ENCODE measurements around the gene FARP1. TPM values are rescaled to one million over a fixed set of nuclear protein-coding genes. Genes with fewer than 3 reads are reported as not detected.

FARP1 gene
- total and polyA plus RNA-seq, 10 of the 15 experiments (the other 5 are each of a cell fraction or from before 2014, with no cell fraction given) = 0.17 to 6.9 (median 0.68) TPM

- TF ChIP-seq PRDM15 (CRISPR knock-in tag; IDR thresholded peaks at IDR 0.05) = no peak
- TF ChIP-seq ETV6 (conservative IDR thresholded peaks at IDR 0.05 in 1 of 2, IDR thresholded peaks at IDR 0.05 in 1 of 2; ENCODE audit: borderline replicate concordance in 1 of 2, low read depth in 1 of 2) = no peak
Measured at GRCh38 chr13:98295371-98295770, 152.5 kb downstream of the FARP1 start (continued).

GRCh38 chr13:98297051-98297450 lies 154.2 kb downstream of the FARP1 start:
- intact Hi-C loops (cut with micrococcal nuclease; ENCODE audit: unreplicated experiment) = no loop called here
- DNase-seq (ENCODE audit: low read depth, low spot score) = no peak
- no peak overlapping the region for H3K9ac ChIP-seq (ENCODE audit: control insufficient read depth, insufficient read depth, low read length)
- no peaks in the 10 kb centered on the region for H3K79me2 ChIP-seq (ENCODE audit: control insufficient read depth, insufficient read depth, low read length)
- ATAC-seq = no peak
- RAD21 ChIA-PET (ENCODE audit: unreplicated experiment) = no interaction called here
- no peaks in the 10 kb centered on the region for H3K36me3 ChIP-seq (ENCODE audit: control insufficient read depth in 2 of 2, insufficient read depth in 2 of 2, low read length in 1 of 2)
- H3K4me2 ChIP-seq (ENCODE audit: control insufficient read depth, insufficient read depth) = no peak overlapping the region
- POLR2A ChIA-PET = interaction anchor here (0.6 to 0.7 kb wide), 2 partner anchors 72 to 379 kb away, joined by 3 to 4 read pairs; no protein-coding TSS in a partner anchor
- no peak overlapping the region for H2AFZ ChIP-seq (ENCODE audit: control insufficient read depth, low read depth, low read length)
- no peak overlapping the region for H3K27ac ChIP-seq (ENCODE audit: control insufficient read depth, insufficient read depth)
- WGBS (ENCODE audit: insufficient coverage, insufficient replicate concordance, low lambda C conversion rate, missing lambda C conversion rate) = 24% methylated on average over 5 of the region's 5 CpGs
- BruUV-seq (replicated peaks) = no TSS peak
- no peak overlapping the region for H3K4me3 ChIP-seq
- peaks cover 0 to 2% of the 10 kb centered on the region in 2 experiments; a peak in 1 of 4 replicates for H3K27me3 ChIP-seq (replicated peaks in 1 of 2; ENCODE audit: control insufficient read depth in 2 of 2, insufficient read depth in 2 of 2, low read length in 1 of 2)
- no peaks in the 10 kb centered on the region for H3K4me1 ChIP-seq (ENCODE audit: control insufficient read depth, insufficient read depth, low read length)
- SMC1A ChIA-PET (ENCODE audit: uncharacterized antibody, unreplicated experiment) = no interaction called here
- no peaks in the 10 kb centered on the region for H4K20me1 ChIP-seq (ENCODE audit: control insufficient read depth, insufficient read depth)
- CTCF ChIA-PET = interaction anchor here (0.7 kb wide), 1 partner anchor 368 kb away, joined by 4 read pairs; no protein-coding TSS in a partner anchor
- FAIRE-seq = no peak
- no peaks in the 10 kb centered on the region for H3K9me3 ChIP-seq (replicated peaks; ENCODE audit: control insufficient read depth, insufficient read depth, low read length)
- in situ Hi-C loops (cut with MboI) = no loop called here
- no peak for TF ChIP-seq MTA3 (IDR thresholded peaks at IDR 0.05; ENCODE audit: borderline replicate concordance, low read length)
- no peak for TF ChIP-seq ZNF622 (IDR thresholded peaks at IDR 0.05)
- TF ChIP-seq SREBF1 (IDR thresholded peaks at IDR 0.05; ENCODE audit: low read length) = no peak
- no peak for TF ChIP-seq BRCA1 (IDR thresholded peaks at IDR 0.05; ENCODE audit: low read depth, low read length)
- no peak for TF ChIP-seq RELA (IDR thresholded peaks at IDR 0.05; ENCODE audit: borderline replicate concordance, partially characterized antibody)
- no peak for TF ChIP-seq KAT2A (conservative IDR thresholded peaks at IDR 0.05; ENCODE audit: control insufficient read depth, low read depth, low read length)
- no peak for TF ChIP-seq PRDM15 (CRISPR knock-in tag; IDR thresholded peaks at IDR 0.05)
- no peak for TF ChIP-seq MTA2 (IDR thresholded peaks at IDR 0.05; ENCODE audit: low read depth)
- no peak for TF ChIP-seq SPI1 (IDR thresholded peaks at IDR 0.05; ENCODE audit: borderline replicate concordance, insufficient read depth, low read depth, low read length)
- no peak for TF ChIP-seq ZBTB11 (CRISPR knock-in tag; IDR thresholded peaks at IDR 0.05)
- TF ChIP-seq FOXK2 (IDR thresholded peaks at IDR 0.05) = no peak
